Keratinocyte (primary cell): ENCODE data around the gene METTL9.

Source experiments
- CTCF ChIP-seq, 3 experiments: IDR thresholded peaks in 1 of 3; conservative IDR thresholded peaks in 1 of 3; optimal IDR thresholded peaks in 1 of 3; 2 replicates in 2 of 3; 3 replicates in 1 of 3; pipeline versions ENCODE3 to v1.5.1; 2011; ENCODE audit warnings: low read length in 3 of 3, mild to moderate bottlenecking in 3 of 3, moderate library complexity in 2 of 3, control low read depth in 1 of 3, inconsistent platforms in 1 of 3; ENCODE audit not compliant: insufficient read depth in 2 of 3; ENCODE audit errors: extremely low read depth in 1 of 3
- EZH2 ChIP-seq: IDR thresholded peaks from one replicate; pipeline ENCODE4 v1.6.1; 2012; ENCODE audit warnings: inconsistent platforms, mild to moderate bottlenecking, low read length, moderate library complexity

- TF ChIP-seq CTCF (optimal IDR thresholded peaks at IDR 0.05 in 1 of 3, IDR thresholded peaks at IDR 0.05 in 1 of 3, conservative IDR thresholded peaks at IDR 0.05 in 1 of 3; ENCODE audit: extremely low read depth in 1 of 3, insufficient read depth in 2 of 3, low read length in 3 of 3) (no peak), EZH2 (no peak)
Measured at GRCh38 chr16:21560462-21560861, 38.9 kb upstream of the METTL9 start.
